Stimulated activated CD8-positive, alpha-beta memory T cell treated with anti-CD3 and anti-CD28 coated beads, Interleukin-7, amount 100 ng/mL, for 1 hour (primary cell): Measurements from ENCODE around the gene VPS51.

Experiments used
- DNase-seq, 2 donors: peaks; one replicate each; pipeline ENCODE4 v3.0.0-alpha.2; 2020; ENCODE audit warnings: low read depth in 2 of 2

Gene VPS51

DNA sequence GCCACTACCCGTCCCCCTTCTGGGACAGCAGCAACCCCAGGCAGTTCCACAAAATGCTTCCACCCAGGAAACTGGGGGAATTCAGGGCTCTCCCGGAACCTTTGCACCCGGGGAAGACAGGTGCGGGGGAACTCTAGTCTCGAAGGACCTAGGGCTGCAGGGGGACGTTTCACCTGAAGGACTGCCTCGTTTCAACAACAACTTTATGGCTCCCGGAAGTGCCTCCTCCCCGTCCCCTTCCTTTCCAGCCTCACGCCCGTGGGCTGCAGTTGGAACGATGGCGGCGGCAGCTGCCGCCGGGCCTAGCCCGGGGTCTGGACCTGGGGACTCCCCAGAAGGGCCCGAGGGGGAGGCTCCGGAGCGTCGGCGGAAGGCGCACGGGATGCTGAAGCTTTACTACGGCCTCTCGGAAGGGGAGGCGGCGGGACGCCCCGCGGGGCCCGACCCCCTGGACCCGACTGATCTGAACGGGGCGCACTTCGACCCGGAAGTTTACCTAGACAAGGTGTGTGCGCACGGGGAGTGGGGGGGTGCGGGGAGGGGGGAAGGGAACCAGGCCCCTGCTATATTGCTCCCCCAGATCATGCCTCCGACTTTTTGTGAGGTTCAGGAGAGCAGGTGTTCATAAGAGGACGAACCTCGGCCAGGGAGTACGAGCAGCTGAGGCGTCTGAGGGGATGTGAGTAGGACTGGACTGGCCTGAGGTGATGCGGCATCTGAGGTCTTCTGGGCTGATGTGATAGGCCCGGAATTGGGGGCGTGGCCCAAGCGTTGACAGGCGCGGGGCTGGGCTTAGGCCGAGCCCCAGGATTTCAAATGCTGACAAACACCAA, at the start of gene VPS51:
TSS of gene VPS51 (plus strand) at position 241 of the 833 bp plus-strand sequence. CDS start at position 278, 37 bp downstream.
- peak; percentile 65 to 71 for DNase-seq

DNA sequence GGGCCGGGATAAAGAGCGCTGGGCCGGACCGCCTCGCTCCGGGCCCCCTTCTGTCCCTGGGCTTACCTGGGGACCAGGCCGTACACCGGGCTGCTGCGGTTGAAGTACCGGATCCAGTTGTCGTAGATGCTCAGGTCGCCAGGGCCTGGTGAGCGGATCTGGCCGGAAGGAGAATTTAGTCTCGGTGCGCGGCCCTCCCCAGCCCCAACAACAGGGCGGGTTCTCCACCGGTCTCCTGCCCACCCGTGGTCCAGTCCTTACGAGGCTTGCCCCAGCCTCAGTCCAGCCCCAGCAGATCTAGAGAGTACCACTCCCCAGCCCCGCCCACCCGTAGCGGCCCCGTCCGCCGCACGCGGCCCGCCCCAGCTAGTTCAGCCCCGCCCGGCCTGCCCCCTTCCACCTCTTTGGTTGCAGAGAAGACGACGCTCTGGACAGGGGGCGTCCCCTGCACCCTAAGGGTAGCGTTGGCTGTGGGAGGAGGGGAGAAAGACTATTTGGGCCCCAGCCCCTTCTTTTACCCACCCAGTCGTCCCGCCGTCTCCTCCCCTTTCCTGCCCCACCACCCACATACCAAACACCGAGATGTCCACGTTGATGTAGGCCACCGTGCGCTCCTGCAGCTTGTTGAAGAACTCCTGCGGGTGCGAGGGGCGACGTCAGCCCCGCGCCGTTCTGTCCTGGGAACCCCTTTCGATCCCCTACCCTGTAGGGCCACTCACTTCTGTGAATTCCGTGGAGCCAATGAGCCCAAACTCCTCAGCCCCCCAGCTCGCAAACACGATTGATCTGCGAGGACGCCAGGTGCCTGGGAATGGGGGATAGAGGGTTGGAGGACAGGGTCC, 48.2 kb upstream of the VPS51 start:
- no peak for DNase-seq

DNA sequence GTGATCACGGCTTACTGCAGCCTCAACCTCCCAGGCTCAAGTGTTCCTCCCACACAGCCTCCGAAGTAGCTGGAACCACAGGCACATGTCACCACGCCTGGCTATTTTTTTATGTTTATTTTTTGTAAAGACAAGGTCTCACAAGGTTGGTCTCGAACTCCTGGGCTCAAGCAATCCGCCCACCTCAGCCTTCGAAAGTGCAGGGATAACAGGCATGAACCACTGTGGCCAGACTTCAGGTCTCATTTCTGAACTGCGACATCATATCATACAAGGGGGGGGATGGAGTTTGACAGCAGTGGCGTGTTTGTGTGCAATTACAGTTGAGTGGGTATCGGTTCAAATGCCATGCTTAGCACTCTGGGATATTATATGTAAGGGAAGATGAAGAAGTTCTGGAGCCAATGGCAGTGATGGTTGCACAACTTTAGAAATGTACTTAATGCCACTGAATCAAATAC, 44.6 kb upstream of the VPS51 start:
- no peak for DNase-seq

DNA sequence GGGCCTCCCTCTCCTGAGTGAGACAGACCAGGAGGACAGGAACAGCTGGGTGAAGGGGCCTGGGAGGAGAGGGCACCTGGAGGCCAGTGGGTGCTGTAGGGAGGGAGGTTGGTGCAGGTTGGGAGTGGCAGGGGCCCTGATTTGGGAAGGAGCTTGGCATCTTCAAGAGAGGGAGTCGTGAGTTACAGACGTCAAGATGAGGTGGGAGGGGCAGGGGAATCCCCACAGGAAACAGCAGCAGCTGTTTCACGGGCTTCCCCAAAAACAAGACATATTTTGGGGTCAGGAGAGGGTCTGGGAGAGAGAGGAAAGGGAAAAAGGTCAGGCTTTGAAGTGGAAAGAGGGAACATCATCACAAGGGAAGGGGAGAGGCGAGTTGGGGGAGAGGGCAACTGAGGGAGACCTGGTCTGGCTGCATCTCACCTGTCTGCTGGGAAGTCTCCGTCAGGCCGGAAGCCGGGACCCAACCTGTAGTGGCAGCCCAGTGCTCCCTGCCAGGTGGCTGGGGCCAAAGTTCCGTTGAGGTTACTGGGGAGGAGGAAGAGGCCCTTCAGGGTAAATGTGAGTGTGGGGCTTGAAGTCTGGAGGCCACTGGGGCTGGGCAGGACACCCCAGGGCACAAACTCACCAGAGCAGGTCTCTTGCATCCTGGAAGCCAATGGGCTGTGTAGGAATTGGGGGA, 42.0 kb upstream of the VPS51 start:
- DNase-seq, result no peak

DNA sequence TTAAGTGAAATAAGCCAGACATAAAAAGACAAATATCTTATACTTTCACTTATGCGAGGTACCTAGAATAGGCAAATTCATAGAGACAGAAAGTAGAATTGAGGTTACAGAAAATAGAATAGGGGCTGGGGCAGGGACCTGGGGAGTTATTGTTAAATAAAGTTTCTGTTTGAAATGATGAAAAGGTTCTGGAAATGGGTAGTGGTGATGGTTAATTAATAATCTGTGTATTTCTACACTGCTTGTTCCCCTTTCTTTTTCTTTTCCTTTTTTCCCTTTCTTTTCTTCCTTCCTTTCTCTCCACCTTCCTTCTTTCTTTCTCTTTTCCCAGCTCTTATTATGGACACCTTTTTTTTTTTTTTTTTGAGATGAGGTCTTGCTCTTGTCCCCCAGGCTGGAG, 40.5 kb upstream of the VPS51 start:
- no peak for DNase-seq

- DNase-seq, result no peak
These were observed 39.0 kb upstream of the VPS51 start for GRCh38 chr11:65056999-65057398.

DNA sequence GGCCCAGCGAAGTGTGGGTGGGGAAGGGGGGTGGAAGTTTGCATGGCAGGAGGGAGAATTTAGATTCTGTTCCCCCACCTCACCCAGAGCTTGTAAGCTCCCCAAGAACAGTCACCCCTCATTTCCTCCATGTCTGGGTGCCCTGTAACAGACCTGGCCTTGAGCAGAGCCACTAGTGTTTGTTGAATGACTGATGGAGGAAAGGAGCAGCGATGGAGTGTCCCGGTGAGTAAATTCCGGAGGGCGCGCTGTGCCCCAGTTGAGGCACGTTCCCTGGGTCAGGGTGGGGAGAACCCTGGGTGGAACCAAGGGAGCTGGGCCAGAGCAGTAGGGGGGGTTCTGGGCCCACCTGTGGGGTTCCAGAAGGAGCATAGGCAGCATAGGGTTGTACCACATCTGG, 38.5 kb upstream of the VPS51 start:
- DNase-seq, result no peak

DNA sequence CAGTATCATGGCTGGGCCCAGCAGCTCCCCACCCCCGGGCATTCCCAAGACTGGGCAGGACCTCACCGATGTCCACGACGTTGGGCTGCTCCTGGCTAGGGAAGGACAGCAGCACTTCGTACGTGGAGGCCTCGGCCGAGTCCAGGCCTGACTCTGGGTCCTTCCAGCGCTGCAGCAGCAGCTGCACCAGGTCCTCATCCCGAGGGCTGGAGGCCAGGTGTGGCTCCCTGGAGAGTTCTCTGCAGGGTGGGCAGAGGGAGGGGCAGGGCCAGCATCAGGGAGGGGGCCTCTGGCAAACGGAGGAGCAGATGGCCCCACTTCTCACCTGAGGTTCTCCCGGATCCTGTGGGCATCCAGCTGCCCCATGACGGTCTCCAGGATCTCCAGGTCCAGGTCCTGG, 38.0 kb upstream of the VPS51 start:
- no peak for DNase-seq

GRCh38 chr11:65058419-65059054, 37.5 kb upstream of the VPS51 start, which contains the start of gene NAALADL1:
Gene NAALADL1, minus strand, starts transcription at chr11:65058553. Its CDS starts 32 bp downstream, at chr11:65058521.
- DNase-seq, result no peak

DNA sequence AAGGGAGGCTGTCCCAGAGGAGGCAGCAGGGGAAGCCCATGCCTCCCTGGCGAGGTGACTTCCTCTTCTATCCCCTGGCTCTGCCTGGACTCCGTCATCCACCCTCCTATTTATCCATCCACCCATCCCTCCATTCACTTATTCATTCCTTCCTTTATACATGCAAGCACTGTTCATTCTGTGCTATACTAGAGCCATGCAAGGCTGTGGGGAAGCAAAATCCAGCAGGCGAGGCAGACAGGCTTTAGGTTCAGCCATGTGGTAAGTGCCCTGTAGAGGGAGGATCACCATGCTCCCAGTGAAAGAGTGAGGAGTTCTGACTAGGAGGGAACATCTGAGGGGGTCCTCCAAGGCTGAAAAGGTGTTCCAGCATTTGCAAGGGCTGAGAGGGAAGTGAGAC, 36.5 kb upstream of the VPS51 start:
- DNase-seq, result no peak

- no peak for DNase-seq
These were observed 35.8 kb upstream of the VPS51 start for GRCh38 chr11:65059959-65060824.

DNA sequence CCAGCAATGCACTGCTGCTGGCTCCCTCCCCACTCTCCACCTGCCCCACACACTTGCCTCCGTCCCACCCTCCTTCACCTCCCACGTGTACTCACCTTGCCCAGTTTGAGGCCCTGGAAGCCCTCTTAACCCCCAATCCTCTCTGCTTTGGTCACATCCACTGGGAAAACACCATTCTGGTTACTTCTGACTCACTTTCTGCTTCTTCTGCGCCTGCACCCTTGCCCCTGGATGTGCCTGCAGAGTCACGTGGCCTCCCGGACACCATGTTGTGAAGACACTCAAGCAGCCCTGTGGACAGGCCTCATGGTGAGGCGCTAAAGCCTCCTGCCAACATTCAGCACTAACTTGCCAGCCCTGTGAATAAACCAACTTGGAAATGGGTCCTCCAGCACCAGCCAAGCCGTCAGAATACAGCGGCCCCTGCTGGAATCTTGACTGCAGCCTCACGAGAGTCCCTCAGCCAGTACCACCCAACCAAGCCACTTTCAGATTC, 35.1 kb upstream of the VPS51 start:
- DNase-seq, result no peak

DNA sequence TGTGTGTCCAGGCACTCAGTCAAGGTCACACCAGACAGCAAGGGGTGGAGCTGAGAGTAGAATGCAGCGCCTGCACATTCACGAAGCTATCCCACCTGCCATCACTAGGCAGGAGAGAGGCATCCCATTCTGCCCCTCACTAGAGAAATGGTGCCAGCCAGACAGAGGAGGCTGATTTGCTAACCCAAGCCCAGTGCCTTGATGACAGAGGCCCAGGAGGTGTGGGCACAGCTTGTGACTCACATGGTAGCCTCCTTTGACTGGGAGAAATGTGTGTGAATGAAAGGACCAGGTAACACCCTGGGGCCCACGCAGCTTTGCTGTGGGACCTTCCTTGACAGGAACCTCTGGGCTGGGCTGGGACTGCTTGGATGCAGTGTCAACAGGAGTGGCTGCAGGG, 32.5 kb upstream of the VPS51 start:
- no peak for DNase-seq

DNA sequence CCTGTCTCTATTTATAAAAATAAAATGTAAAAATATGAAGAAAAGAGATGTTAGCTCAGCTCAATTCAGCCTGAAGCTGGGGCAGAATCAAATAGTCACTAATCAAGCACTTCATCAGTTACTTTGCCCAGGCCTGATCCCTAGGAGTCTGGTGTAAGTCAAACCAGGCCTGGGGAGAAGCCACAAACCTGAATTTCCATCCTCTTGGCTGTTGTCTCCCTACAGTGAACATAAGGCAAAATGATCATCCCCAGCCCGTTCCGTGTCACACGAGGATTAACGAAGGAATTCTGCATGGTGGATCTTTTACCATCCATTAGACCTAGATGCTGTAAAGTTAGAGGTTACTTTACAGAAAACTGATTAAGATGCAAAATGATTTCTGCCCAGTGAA, 31.2 kb upstream of the VPS51 start:
- no peak for DNase-seq

DNA sequence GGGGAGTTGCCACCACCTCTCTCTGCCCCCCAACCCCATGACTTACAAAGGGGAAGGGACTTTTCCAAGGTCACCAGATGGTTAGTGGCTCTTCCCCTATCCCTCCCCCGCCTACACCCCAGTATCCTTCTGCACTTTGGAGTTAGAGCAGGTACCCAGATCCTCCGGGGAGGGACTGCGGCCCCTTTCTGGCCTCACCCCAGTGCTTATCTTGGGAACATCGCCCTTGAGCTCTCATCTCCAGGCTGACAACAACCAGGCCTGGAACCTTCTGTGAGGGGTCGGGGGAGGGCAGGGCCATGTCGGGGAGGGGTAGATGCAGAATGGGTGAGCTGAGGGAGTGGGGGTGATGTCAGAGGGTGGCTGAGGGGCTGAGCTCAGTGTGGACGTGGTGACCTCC, 30.2 kb upstream of the VPS51 start:
- DNase-seq, result no peak

- DNase-seq, result no peak
These were observed 29.7 kb upstream of the VPS51 start for GRCh38 chr11:65066315-65066714.

DNA sequence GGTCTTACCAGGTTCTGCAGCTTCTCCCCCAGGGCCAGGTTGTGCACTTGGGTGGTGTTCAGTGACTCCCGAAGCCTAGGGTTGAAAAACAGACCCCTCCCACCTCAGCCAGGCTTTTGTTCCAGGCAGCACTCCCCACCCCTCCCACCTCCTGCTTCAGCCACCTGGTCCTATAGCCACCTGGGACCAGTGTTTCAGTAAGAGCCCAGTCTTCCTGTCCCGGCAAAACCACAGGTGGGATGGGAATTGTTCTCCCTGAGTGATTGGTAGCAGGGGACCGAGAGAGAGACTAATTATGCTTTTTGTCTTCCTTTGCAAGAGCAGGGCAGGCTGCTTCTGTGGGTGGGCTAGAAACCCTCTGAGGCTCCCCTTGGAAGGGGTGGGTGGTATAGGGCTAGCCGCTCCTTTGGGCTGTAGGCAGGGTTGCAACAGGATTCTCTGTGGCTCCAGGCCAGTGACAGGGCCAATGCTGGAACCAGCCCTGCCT, 29.2 kb upstream of the VPS51 start:
- DNase-seq, result no peak

DNA sequence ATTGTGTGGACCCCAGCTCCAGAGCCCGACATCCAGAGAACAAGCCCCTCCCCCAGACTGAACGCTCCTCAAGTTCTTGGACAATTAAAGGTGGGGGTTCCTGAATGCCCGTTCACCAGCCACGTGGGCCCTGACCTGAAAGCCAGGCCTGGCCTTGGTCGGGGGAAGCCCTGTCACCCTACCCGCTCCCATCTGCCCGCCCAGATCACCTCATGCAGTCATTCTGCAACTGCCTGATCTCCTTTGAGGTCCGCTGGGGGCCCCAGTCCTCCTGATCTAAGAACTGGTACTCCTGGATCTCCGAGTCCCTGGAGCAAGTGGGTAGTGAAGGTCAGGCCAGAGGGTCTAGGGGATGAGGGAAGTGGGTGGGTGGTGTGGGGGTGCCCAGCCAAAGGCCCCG, 28.6 kb upstream of the VPS51 start:
- DNase-seq, result no peak

DNA sequence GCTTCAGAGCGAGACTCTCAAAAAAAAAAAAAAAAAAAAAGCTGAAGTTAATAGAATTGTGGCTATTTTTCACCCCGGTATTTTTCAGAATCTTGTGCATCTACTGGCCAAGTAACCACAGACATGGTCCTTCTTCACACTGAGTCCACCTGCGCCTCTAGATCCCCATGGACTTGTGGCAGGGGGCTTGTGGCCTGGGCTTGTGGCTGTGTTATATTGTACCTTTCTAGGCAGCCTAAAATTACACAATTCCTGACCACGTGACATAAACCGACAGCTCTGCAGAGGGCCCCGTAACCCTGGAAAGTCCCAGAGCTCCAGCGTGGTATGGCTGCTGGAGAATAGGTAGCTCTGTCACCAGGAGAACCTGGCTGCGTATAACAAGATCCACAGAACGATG, 26.8 kb upstream of the VPS51 start:
- DNase-seq, result no peak

- DNase-seq, result no peak
These were observed 23.9 kb upstream of the VPS51 start for GRCh38 chr11:65071907-65072630.
